GM20000 (cell line): ENCODE data around the gene LBX1.

ENCODE experiments used
- DNase-seq: peaks from one replicate; pipeline ENCODE4 v3.0.0; 2012; ENCODE audit warnings: low spot score
- TF ChIP-seq, protein P1 (sequence below): IDR thresholded peaks from 2 replicates; pipeline ENCODE4 v1.5.1; 2012; ENCODE audit warnings: mild to moderate bottlenecking, control low read depth; ENCODE audit errors: extremely low read depth, missing control alignments

The LBX1 gene

DNA sequence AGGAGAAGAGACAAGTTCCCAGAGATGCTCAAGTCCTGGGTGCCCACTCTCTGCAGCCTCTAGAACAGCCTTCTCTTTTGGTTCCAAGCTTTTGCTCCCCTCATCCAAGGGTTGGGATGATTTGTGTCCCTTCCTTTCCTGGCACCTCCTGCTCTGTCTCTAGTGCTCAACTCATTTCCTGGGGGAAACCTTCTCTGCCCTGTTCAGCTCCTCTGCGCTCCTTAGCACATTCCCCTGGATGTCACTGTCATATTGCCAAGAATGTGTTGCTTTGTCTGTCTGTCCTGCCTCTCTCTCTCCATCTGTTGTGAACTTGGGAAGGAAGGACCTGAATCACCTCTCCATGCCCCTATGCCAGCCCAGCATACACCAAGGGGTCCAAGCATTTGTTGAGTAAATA lies 5.1 kb upstream of the LBX1 start:
- TF ChIP-seq, protein P1, sequence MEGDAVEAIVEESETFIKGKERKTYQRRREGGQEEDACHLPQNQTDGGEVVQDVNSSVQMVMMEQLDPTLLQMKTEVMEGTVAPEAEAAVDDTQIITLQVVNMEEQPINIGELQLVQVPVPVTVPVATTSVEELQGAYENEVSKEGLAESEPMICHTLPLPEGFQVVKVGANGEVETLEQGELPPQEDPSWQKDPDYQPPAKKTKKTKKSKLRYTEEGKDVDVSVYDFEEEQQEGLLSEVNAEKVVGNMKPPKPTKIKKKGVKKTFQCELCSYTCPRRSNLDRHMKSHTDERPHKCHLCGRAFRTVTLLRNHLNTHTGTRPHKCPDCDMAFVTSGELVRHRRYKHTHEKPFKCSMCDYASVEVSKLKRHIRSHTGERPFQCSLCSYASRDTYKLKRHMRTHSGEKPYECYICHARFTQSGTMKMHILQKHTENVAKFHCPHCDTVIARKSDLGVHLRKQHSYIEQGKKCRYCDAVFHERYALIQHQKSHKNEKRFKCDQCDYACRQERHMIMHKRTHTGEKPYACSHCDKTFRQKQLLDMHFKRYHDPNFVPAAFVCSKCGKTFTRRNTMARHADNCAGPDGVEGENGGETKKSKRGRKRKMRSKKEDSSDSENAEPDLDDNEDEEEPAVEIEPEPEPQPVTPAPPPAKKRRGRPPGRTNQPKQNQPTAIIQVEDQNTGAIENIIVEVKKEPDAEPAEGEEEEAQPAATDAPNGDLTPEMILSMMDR = no peak
- no peak for DNase-seq

DNA sequence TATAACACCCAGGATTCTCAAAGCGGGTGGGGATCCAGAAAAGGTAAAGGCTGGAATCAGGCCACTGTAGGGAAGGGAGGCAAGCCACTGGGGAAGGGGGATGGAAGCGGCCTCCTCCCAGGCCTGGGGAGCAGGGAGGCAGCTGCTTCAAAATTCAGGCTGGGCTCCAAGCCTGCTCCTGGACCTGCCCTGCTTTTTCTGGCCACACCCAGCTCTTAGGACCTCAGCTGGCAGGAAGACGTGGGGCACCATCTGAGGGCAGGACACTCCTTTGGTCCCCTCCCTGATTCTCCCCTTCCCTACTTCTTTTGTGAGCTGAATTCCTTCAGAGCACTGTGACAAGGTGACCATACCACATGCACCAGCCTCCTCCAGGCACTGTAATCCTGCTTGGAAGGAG lies 4.6 kb upstream of the LBX1 start:
- DNase-seq = no peak

DNA sequence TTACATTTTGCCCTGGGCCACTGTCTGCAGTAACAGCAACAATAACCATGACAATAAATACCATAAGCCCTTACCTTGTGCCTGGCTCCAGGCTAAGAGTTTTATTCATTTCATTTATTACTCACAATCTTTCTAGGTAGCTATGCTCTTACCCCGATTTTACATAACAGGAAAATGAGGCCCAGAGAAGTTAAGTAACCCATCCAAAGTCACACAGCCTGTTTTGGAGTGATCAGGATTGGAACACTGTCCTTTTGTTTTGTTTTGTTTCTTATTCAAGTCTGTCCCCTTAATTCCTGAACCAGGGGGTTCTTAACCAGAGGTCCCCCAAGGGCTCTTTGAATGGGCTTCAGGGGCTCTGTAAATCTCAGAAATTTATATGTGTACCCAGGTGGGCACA lies 4.2 kb upstream of the LBX1 start:
- TF ChIP-seq, protein P1 = no peak

More for the DNA sequence above, 4.6 kb upstream of the LBX1 start:
- TF ChIP-seq, protein P1 = no peak

DNA sequence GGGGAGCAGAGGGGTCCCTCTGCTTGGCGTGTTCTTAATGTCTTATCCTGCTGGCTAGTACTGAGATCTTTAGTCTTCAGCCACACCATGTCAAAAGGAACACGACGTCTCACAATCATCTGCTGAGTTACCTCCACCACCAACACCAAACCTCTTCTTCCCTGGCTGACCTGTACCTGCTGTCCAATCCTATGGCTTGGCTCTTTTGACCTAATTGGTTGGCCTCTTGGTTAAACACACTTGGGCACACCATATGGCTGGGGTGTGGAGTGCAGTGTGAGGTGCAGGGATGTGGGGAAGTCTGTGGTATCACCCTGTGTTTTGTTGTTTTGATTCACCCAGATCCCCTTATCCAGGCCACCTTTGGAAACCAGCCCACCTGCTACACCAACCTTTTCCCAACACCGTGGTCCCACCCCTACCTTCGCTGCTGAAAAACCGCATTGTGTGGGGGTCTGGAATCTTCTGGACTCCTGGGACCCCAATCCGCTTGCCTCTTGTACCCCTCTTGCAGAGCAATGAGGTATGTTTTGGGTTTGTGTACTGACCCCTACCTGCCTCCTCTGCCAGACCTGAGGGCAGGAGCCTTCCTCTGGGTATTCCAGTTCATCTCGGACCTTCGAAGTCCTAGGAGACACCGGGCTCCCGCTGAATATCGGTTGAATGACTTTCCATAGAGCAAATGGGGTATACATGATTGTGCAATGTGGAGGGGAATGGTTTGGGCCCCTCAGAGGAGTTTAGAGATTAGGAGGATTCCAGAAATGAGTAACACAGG lies 2.8 kb upstream of the LBX1 start:
- TF ChIP-seq, protein P1 = no peak
- no peak for DNase-seq

More for the DNA sequence above, 4.2 kb upstream of the LBX1 start:
- no peak for DNase-seq

DNA sequence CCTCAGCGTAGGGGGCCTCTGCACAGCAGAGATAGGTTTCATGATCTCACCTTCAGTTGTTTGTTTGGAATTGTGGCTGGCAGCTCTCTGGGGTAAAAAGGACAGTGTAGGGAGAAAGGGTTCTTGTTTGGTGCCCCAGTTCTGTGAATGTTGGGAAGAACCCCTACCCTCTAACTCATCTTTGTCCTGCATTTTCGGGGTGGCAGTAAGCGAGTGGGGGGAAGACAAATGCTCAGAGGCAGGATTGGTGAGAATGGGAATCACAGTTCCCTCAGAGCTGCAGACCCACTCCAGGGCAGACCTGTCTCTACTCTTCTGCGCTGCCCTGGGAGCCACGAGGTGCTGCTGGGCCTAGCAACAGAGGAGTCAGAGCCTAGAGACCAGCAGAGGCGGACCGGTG lies 1.8 kb upstream of the LBX1 start:
- TF ChIP-seq, protein P1 = no peak
- DNase-seq = no peak

DNA sequence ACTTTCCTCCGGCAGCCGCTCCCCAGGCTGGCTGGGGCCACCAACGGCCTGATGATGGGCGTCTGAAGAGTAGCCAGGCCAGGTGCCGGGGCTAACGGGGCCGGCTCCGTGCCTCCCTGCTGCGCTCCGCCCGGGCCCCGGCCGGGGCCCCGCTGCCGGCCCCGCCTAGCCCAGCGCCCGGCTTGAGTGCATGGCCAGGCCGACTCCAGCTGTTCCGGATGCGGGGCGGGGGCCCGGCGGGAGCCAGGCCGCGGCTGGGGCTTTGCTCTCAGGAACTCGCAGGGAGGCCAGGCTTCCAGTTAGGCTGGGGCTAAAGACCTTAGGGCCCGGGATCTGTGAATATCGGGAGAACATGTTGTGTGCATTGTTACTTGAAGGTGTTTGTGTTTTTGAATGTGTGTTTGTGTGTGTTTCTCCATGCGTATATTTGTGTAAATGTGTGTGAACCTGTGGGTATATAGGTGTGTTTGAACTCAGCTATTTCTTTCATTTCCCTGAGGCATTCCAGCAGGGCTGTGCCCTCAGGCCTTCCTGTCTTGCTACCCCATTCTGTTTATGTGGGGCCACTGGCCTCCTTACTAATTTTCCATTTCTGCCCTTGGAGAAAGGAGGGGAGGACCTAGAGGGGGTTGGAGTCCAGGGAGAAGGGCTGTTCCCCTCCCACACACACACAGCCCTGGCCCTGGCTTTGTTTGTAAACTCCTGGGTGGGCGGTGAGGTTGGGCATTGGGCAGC lies 1.1 kb upstream of the LBX1 start:
- TF ChIP-seq, protein P1 = no peak
- DNase-seq = peak; percentile 46

DNA sequence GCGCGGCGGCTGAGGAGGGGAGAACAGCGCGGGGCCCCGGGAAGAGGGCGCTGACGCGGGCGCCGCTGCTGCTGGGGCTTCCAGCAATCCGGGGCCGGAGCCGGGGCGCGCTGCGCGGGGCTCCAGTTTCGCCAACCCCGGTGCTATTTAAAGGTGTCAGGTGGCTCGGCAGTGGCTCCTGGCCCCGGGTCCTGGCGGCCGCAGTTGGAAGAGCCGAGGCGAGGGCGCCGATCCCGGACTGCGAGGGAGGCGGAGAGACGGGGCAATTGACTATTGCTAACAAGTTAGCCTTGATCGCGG lies 347 bp downstream of the LBX1 start:
- peak; percentile 58 for DNase-seq

More for the DNA sequence above, 347 bp downstream of the LBX1 start:
- TF ChIP-seq, protein P1 = no peak
